BE2C (cell line): ENCODE measurements around the gene PTX4.
A peak's percentile ranks its signal among the peaks of the same experiment; 100 is the strongest.

Experiments
- DNase-seq: peaks from one replicate; pipeline ENCODE4 v3.0.0-alpha.2; 2020
- H3K27me3 ChIP-seq: fragments of 250-450 bp; sonication (Bioruptor Pico); 2 replicates; pipeline ENCODE4 v1.5.1; 2020; ENCODE audit warnings: mild to moderate bottlenecking
- H3K36me3 ChIP-seq: fragments of 250-450 bp; sonication (Bioruptor Pico); 2 replicates; pipeline ENCODE4 v1.5.1; 2020; ENCODE audit warnings: mild to moderate bottlenecking
- H3K4me1 ChIP-seq: fragments of 250-450 bp; sonication (Bioruptor Pico); 2 replicates; pipeline ENCODE4 v1.5.1; 2020
- H3K4me3 ChIP-seq: 2 replicates; pipeline ENCODE4 v1.5.1; 2011; ENCODE audit warnings: low read depth, low read length
- H3K9me3 ChIP-seq: fragments of 250-450 bp; sonication (Bioruptor Pico); 2 replicates; pipeline ENCODE4 v1.5.1; 2020
- TF ChIP-seq, protein P1 (sequence below): IDR thresholded peaks from 2 replicates; pipeline ENCODE4 v1.5.1; 2012; ENCODE audit warnings: mild to moderate bottlenecking, low read depth, low read length

Gene PTX4

DNA sequence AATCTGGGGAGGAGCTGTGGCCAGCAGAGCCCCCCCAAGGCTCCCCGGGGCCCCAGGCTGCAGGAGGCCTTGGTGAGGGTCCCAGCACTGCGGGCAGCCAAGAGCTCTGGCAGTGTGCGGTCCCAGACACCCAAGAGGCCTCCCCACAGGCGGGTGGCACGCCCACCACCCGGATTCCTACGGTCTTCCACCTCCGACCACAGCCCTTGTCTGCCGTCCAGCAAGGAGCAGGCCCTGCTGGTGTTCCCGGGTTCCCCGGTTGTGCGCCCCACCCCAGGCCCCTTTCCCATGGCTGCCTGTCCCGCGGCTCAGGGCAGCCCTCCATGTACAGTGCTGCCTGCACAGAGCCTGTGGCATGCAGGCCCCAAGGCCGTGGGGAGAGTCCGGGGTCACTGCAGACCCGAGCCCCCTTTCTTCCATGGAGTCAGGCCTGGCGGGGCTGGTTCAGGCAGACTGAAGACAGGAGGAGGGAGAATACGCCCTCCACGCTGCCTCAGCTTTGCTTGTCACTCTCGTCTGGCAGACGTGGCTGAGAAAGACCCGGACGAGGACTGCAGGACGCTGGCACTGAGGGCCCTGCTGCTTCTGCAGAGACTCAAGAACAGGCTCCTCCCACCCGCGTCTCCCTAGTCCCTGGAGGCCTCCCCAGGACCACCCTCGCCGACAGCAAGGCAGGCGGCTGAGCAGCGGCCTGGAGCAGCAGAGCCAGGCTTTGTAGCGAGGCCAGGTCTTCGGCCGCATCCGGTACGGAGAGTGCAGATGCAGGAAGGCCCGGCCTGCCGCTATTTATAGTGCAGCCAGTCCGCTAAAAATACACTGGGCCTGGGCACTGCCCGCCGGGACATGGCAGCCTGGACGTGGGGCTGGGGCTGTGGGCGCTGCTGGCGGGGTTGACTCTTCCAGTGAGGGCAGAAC is 20.8 kb upstream of the PTX4 start:
- peak; percentile 93 for DNase-seq
- Histone ChIP-seq H3K4me3 (no peak overlapping the region), H3K9me3 (no peaks in the 10 kb centered on the region), H3K4me1 (peaks cover 17% of the 10 kb centered on the region), H3K27me3 (no peaks in the 10 kb centered on the region), H3K36me3 (peaks cover 23% of the 10 kb centered on the region)
- TF ChIP-seq, protein P1, sequence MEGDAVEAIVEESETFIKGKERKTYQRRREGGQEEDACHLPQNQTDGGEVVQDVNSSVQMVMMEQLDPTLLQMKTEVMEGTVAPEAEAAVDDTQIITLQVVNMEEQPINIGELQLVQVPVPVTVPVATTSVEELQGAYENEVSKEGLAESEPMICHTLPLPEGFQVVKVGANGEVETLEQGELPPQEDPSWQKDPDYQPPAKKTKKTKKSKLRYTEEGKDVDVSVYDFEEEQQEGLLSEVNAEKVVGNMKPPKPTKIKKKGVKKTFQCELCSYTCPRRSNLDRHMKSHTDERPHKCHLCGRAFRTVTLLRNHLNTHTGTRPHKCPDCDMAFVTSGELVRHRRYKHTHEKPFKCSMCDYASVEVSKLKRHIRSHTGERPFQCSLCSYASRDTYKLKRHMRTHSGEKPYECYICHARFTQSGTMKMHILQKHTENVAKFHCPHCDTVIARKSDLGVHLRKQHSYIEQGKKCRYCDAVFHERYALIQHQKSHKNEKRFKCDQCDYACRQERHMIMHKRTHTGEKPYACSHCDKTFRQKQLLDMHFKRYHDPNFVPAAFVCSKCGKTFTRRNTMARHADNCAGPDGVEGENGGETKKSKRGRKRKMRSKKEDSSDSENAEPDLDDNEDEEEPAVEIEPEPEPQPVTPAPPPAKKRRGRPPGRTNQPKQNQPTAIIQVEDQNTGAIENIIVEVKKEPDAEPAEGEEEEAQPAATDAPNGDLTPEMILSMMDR, result no peak

DNA sequence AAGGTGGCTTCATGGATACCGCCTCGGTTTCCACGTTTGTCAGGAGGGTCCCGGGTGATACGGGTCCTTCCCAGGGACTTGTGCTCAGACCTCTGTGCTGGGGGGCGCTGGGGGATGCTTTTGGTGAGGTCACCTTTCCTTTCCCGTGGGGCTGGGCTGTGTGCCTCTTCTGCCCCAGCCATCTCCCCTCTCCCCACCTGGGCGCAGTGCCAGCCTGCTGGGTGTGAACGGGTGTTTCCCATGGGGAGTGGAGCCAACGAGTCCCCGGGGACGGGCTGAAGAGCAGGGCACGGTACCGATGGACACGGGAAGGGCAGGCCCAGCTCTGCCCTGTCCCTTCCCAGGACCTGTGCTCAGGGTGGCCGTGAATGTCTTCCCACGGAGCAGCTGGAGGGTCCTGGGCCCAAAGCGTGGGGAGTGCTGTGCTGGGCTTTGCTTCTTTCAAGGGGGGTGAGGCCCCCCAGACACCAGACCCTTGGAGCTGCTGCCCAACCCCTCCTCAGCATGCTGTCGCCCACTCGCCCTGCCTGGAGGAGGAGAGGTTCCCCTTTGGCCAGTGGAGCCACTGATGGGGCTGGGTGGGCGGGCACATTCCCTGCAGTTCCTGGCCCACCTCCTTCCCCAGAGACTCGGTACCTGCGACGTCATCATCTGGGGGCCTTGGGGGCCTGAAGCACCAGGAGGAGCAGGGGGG is 19.9 kb upstream of the PTX4 start:
- Histone ChIP-seq H3K9me3 (no peaks in the 10 kb centered on the region), H3K36me3 (peaks cover 23% of the 10 kb centered on the region), H3K27me3 (no peaks in the 10 kb centered on the region), H3K4me3 (no peak overlapping the region), H3K4me1 (peaks cover 17% of the 10 kb centered on the region)
- DNase-seq, result no peak
- TF ChIP-seq, protein P1, result no peak

DNA sequence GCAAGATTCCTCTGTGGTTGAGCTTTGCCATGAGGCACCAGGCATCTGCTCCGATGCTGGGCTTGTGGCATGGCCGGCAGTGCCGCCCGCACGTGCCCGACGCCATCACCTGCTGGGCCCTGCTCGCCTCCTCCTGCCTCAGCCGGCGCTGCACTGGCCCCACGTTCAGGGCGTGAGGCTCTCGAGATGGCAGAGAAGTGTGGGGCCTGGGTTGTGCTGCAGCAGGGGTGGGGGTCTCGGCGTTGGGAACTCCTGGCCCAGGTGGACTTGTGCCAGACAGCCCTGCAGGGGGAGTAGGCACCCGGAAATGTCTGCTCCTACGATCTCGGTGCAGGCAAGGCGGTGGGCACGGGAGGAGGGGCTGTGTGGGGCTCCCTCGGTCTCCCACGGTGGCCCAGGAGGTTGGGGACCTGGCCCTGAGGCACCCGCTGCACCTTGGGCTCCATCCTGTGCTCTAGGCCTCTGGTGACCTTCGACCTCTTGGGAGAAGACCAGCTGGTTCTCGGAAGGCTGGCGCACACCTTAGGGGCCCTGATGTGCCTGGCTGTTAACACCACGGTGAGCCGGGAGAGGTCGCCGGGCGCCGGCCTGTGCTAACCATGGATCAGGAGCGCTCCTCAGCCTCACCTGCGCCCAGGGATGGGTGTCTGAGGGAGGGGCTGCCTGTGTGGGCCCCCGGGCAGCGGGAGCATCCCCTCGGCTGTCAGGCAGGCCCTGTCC is 17.9 kb upstream of the PTX4 start:
- Histone ChIP-seq H3K4me3 (no peak overlapping the region), H3K4me1 (peaks cover 17% of the 10 kb centered on the region), H3K27me3 (no peaks in the 10 kb centered on the region), H3K36me3 (peaks cover 38% of the 10 kb centered on the region), H3K9me3 (no peaks in the 10 kb centered on the region)
- TF ChIP-seq, protein P1, result no peak
- DNase-seq, result no peak

DNA sequence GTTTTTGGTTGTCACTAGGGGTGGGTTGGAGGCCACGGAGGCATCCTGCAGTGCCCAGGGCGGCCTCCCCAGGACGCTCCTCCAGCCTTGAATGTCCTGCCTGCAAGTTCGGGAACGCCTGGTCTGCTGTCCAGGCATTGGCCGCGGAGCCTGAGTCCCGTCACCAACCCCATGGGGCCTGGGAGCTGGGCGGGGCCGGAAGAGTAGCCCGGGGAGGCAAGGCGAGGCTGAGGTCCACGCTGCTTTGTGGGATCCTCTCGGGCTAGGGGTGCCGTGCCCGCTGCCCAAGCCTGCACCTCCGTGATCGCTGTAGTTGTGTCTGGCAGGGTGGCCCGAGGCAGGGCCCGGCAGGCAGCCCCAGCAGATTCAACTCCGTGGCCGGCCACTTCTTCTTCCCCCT is 17.2 kb upstream of the PTX4 start:
- no peak for DNase-seq
- no peak overlapping the region for H3K4me3 ChIP-seq
- H3K36me3 ChIP-seq, result peaks cover 43% of the 10 kb centered on the region
- TF ChIP-seq, protein P1, result no peak
- H3K4me1 ChIP-seq, result peaks cover 17% of the 10 kb centered on the region
- H3K9me3 ChIP-seq, result no peaks in the 10 kb centered on the region
- H3K27me3 ChIP-seq, result no peaks in the 10 kb centered on the region

DNA sequence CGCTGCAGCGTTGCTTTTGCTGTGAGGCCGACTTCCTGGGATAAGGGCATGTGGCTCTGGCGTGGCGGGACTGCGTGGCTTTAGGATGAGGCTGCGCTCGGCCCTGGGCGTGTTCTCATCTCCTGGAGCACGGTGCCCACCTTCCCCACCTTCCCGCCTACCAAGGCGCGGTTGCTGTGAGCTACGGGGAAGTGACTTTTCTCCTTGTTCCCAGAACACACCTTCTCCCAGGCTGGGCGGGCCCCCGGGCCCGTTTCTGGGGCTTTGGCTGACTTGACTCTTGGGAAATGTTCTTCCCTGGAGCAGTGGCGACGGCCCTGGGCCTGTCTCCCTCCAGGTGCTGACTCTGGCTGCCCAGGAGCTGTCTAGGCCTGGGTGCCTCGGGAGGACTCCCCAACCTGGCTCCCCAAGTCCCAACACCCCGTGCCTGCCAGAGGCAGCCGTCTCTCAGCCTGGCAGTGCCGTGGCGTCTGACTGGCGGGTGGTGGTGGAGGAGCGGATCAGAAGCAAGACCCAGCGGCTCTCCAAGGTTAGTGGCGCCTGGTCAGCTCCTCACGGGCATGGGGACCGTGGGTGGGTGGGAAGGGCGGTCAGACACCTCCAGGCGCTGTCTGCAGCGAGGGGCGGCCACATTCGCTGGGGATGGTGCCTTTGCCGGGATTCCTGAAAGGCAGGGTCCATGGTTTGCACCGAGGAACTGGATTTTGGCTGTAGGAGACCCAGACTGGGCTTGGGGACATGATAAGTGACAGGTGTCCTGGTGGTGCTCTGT is 16.5 kb upstream of the PTX4 start:
- Histone ChIP-seq H3K4me3 (no peak overlapping the region), H3K9me3 (no peaks in the 10 kb centered on the region), H3K36me3 (peaks cover 43% of the 10 kb centered on the region), H3K27me3 (no peaks in the 10 kb centered on the region), H3K4me1 (peaks cover 14% of the 10 kb centered on the region)
- TF ChIP-seq, protein P1, result no peak
- no peak for DNase-seq
